Activated CD8-positive, alpha-beta memory T cell treated with anti-CD3 and anti-CD28 coated beads for 24 hours (primary cell): ENCODE results near the gene GTF2H1.

ENCODE experiments used
- DNase-seq: peaks from one replicate; pipeline ENCODE4 v3.0.0-alpha.2; 2020

GTF2H1 gene

GRCh38 chr11:18321969-18322711, at the start of gene GTF2H1, which contains the start of gene HPS5:
GTF2H1 (plus strand) TSS chr11:18322567; CDS start chr11:18333075, 10,508 bp downstream.
HPS5 (minus strand) TSS chr11:18322140; CDS start chr11:18317858, 4,282 bp downstream.
- DNase-seq = peak; percentile 97

GRCh38 chr11:18277565-18278271, 44.6 kb upstream of the GTF2H1 start:
- no peak for DNase-seq

GRCh38 chr11:18280438-18281045, 41.8 kb upstream of the GTF2H1 start:
- DNase-seq = no peak

- no peak for DNase-seq
These were observed 39.7 kb upstream of the GTF2H1 start for GRCh38 chr11:18282626-18283025.

GRCh38 chr11:18285841-18286240, 36.5 kb upstream of the GTF2H1 start:
- DNase-seq = no peak

- DNase-seq = no peak
These were observed 33.5 kb upstream of the GTF2H1 start for GRCh38 chr11:18288911-18289310.

GRCh38 chr11:18294862-18295261, 27.5 kb upstream of the GTF2H1 start:
- DNase-seq = no peak

- DNase-seq = no peak
These were observed 27.1 kb upstream of the GTF2H1 start for GRCh38 chr11:18295316-18295715.

- DNase-seq = no peak
These were observed 22.6 kb upstream of the GTF2H1 start for GRCh38 chr11:18299721-18300120.

- DNase-seq = no peak
These were observed 17.6 kb upstream of the GTF2H1 start for GRCh38 chr11:18304745-18305144.

- DNase-seq = no peak
These were observed 14.8 kb upstream of the GTF2H1 start for GRCh38 chr11:18307461-18308139.

GRCh38 chr11:18308242-18308641, 14.1 kb upstream of the GTF2H1 start:
- DNase-seq = no peak

- DNase-seq = no peak
These were observed 12.7 kb upstream of the GTF2H1 start for GRCh38 chr11:18309691-18310090.

- DNase-seq = no peak
These were observed 11.5 kb upstream of the GTF2H1 start for GRCh38 chr11:18310800-18311340.

GRCh38 chr11:18312012-18312411, 10.4 kb upstream of the GTF2H1 start:
- DNase-seq = no peak

GRCh38 chr11:18312663-18313420, 9.5 kb upstream of the GTF2H1 start:
- DNase-seq = no peak

- no peak for DNase-seq
These were observed 8.2 kb upstream of the GTF2H1 start for GRCh38 chr11:18313965-18314763.

- no peak for DNase-seq
These were observed 7.4 kb upstream of the GTF2H1 start for GRCh38 chr11:18314784-18315523.

- DNase-seq = no peak
These were observed 6.5 kb upstream of the GTF2H1 start for GRCh38 chr11:18315893-18316292.

GRCh38 chr11:18317551-18317950, 4.8 kb upstream of the GTF2H1 start:
- DNase-seq = no peak

GRCh38 chr11:18319914-18320313, 2.5 kb upstream of the GTF2H1 start:
- DNase-seq = no peak
